WERI-Rb-1 (cell line): ENCODE results near the gene STK4.
A peak's percentile ranks its signal among the peaks of the same experiment; 100 is the strongest.

Experiments
- DNase-seq: peaks from one replicate; pipeline ENCODE4 v3.0.0-alpha.2; 2020
- H3K27ac ChIP-seq: fragments of 250-450 bp; sonication (Bioruptor Pico); 2 replicates; pipeline ENCODE4 v1.5.1; 2020; ENCODE audit warnings: mild to moderate bottlenecking, moderate library complexity
- H3K27me3 ChIP-seq: fragments of 250-450 bp; sonication (Bioruptor Pico); 2 replicates; pipeline ENCODE4 v1.5.1; 2021; ENCODE audit warnings: mild to moderate bottlenecking, low read depth, moderate library complexity; ENCODE audit not compliant: insufficient read depth, severe bottlenecking
- H3K36me3 ChIP-seq: fragments of 250-450 bp; sonication (Bioruptor Pico); 2 replicates; pipeline ENCODE4 v1.5.1; 2020; ENCODE audit warnings: mild to moderate bottlenecking, moderate library complexity
- H3K4me3 ChIP-seq: 2 replicates; pipeline ENCODE4 v1.5.1; 2011; ENCODE audit warnings: low read depth, mild to moderate bottlenecking, control low read depth, low read length
- H3K9me3 ChIP-seq: fragments of 250-450 bp; sonication (Bioruptor Pico); 2 replicates; pipeline ENCODE4 v1.5.1; 2021; ENCODE audit warnings: mild to moderate bottlenecking, moderate library complexity; ENCODE audit not compliant: severe bottlenecking
- TF ChIP-seq, protein P1 (sequence below): IDR thresholded peaks from 2 replicates; pipeline ENCODE4 v1.5.1; 2011; ENCODE audit warnings: low read depth, mild to moderate bottlenecking, control low read depth, inconsistent platforms, low read length

The STK4 gene

DNA sequence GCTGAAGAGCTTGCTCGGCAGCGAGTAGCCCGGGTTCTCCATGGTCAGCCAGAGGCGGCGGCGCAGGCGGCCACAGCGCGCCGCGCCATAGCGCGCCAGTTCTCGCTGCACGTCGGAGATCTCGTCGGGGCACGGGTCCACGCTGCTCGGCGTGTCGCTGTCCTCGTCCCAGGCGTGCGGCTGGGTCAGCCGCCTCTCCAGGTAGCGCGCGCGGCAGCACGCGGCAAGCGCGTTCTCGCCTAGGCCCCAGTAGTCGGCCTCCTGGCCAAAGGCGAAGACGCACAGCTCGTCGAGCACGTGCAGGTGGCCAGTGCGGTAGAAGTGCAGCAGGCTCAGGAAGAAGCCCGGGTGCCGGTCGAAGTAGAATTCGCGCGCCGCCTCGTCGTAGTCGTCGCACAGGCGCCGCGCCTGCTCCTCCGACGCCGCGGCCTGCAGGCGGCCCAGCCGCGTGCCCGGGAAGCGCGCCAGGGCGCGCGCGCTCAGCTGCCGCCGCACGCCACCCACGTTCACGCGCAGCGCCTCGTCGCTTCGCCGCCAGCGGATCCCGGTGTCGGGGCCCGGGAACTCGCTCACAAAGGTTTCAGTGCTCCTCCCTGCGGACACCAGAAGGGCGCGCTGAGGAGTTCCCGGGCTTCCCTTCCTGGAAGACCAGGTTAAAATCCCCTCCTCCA lies 131.9 kb downstream of the STK4 start:
- TF ChIP-seq, protein P1, sequence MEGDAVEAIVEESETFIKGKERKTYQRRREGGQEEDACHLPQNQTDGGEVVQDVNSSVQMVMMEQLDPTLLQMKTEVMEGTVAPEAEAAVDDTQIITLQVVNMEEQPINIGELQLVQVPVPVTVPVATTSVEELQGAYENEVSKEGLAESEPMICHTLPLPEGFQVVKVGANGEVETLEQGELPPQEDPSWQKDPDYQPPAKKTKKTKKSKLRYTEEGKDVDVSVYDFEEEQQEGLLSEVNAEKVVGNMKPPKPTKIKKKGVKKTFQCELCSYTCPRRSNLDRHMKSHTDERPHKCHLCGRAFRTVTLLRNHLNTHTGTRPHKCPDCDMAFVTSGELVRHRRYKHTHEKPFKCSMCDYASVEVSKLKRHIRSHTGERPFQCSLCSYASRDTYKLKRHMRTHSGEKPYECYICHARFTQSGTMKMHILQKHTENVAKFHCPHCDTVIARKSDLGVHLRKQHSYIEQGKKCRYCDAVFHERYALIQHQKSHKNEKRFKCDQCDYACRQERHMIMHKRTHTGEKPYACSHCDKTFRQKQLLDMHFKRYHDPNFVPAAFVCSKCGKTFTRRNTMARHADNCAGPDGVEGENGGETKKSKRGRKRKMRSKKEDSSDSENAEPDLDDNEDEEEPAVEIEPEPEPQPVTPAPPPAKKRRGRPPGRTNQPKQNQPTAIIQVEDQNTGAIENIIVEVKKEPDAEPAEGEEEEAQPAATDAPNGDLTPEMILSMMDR = peak; percentile 46
- no peak overlapping the region for H3K27ac ChIP-seq
- no peak overlapping the region for H3K4me3 ChIP-seq
- peaks cover 19% of the 10 kb centered on the region for H3K27me3 ChIP-seq
- peak; percentile 55 for DNase-seq
- no peaks in the 10 kb centered on the region for H3K36me3 ChIP-seq
- no peaks in the 10 kb centered on the region for H3K9me3 ChIP-seq

DNA sequence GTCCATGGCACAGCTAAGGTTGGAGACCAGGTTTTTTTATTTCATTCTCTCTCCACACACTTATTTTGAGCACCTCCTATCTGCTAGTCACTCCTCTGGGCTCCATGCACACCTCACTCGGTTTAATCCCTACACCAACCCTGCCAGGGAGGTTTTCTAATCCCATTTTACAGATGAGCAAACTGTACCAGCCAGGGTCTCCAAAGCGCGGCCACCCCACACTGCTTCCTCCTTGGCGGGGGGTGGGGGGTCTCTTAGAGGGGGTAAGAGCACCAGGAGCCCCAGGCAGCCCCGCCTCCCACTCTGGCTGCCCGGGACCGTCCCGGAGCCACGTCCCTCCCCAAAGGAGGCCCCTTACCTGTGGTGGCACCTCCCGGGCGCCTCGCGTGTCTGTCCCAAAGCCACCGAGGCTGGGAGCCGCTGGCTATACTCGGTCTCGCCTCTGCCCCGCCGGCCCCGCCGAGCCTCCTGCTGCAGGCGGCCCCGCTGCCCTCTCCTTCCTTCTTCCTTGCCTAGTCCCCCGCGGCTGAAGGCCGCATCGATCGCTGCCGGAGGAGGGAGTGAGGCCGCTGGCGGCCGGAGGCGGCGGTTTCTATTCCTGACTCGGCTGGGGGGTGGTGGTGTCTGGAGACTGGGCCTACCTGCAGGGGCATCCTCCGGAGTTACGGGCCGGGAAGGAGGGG lies 134.4 kb downstream of the STK4 start, which contains the start of gene KCNS1:
Gene KCNS1, minus strand, starts transcription at position 565 of the 683 bp plus-strand sequence. CDS start 1,891 bp downstream, outside the sequence.
- peaks cover 19% of the 10 kb centered on the region for H3K27me3 ChIP-seq
- DNase-seq = peak; percentile 28
- H3K4me3 ChIP-seq = no peak within 1 kb of the TSS
- no peak within 1 kb of the TSS for H3K27ac ChIP-seq
- no peaks in the 10 kb centered on the region for H3K36me3 ChIP-seq
- TF ChIP-seq, protein P1 = no peak
- H3K9me3 ChIP-seq = no peaks in the 10 kb centered on the region

DNA sequence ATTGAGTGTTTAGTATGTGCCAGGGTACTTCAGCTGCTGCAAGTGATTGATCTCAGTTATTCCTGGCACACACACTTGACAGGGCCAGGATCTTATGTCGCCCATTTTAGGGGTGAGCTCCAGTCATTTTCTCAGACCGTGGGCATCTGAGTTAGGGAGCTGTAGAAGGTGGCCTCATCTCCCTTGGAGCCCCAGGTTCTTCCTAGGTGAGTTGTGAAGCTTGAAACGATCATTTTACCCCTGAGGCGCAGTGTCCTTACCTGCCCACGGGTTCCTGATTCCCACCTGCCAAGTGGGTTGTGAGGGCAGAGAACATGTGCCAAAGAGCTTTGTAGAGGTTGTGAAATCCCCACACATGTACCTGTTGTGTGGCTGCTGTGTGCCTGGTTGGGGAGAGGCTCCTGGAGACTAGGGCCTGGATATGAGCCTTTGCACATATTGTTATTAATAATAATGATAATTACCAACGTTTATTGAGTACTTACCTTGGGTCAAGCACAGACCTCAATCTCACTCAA lies 135.1 kb downstream of the STK4 start:
- no peak overlapping the region for H3K4me3 ChIP-seq
- TF ChIP-seq, protein P1 = no peak
- no peaks in the 10 kb centered on the region for H3K36me3 ChIP-seq
- DNase-seq = no peak
- H3K27me3 ChIP-seq = peaks cover 19% of the 10 kb centered on the region
- H3K27ac ChIP-seq = no peak overlapping the region
- H3K9me3 ChIP-seq = no peaks in the 10 kb centered on the region

DNA sequence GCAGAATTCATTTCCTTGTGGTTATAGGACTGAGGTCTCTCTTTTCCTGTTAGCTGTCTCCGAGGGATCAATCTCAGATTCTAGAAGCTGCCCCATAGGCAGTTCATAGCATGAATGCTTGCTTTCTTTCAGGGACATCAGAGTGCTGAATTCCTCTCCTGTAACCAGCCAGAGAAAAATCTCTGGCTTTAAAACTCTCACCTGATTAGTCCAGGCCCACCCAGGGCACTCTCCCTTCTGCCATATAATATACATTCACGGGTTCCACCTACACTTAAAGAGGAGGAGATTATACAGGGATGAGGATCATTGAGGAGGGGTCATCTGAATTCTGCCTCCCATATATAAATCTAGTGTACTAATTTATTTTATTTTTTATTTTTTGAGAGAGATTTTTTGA lies 136.8 kb downstream of the STK4 start:
- TF ChIP-seq, protein P1 = no peak
- Histone ChIP-seq H3K27ac (no peak overlapping the region), H3K4me3 (no peak overlapping the region), H3K9me3 (no peaks in the 10 kb centered on the region), H3K27me3 (peaks cover 14% of the 10 kb centered on the region), H3K36me3 (no peaks in the 10 kb centered on the region)
- DNase-seq = no peak

DNA sequence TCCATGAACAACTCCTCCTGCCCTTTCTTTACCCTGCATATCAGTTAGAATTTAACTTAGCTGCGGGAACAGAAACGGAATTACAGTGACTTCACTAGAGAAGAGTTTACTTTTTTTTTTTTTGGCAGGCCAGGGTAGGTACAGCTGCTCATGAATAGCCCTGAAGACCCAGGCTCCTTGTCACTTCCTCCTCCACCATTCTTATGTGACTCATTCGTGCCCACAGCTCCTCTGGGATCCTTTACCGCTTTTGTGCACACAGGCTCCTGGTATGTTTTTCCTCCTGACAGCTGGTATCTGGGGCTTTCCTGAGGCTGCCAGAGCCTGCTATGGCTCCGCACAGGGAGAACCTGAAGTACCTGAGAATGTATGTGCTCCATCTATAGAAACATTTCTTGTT lies 138.5 kb downstream of the STK4 start:
- DNase-seq = no peak
- no peak overlapping the region for H3K27ac ChIP-seq
- peaks cover 10% of the 10 kb centered on the region for H3K27me3 ChIP-seq
- TF ChIP-seq, protein P1 = no peak
- no peaks in the 10 kb centered on the region for H3K36me3 ChIP-seq
- no peak overlapping the region for H3K4me3 ChIP-seq
- no peaks in the 10 kb centered on the region for H3K9me3 ChIP-seq
